ENCODE data around the gene BRD4.

DNA sequence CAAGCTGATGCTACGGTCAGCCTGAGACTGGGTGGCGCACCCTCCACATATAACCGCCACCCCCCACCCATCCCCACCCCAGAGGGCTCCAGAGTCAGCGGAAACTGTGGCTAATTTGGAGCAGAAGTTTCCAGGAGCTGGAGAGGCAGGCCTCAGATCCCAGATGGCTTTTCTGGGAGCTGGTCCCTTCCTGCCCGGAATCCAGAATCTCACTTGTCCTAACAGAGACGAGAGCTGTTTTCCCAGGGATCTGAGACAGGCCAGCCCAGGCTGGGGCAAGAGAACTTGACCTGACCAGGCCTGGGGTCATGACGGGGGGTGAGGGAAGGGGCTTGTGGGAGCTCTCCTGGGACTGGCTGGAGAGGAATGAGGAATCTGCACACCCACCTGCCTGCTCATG lies 106.6 kb downstream of the BRD4 start:
- no peak for TF ChIP-seq POLR2A (IDR thresholded peaks at IDR 0.05)
- TF ChIP-seq, protein P1, sequence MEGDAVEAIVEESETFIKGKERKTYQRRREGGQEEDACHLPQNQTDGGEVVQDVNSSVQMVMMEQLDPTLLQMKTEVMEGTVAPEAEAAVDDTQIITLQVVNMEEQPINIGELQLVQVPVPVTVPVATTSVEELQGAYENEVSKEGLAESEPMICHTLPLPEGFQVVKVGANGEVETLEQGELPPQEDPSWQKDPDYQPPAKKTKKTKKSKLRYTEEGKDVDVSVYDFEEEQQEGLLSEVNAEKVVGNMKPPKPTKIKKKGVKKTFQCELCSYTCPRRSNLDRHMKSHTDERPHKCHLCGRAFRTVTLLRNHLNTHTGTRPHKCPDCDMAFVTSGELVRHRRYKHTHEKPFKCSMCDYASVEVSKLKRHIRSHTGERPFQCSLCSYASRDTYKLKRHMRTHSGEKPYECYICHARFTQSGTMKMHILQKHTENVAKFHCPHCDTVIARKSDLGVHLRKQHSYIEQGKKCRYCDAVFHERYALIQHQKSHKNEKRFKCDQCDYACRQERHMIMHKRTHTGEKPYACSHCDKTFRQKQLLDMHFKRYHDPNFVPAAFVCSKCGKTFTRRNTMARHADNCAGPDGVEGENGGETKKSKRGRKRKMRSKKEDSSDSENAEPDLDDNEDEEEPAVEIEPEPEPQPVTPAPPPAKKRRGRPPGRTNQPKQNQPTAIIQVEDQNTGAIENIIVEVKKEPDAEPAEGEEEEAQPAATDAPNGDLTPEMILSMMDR (IDR thresholded peaks at IDR 0.05): no peak
